Prostate gland (tissue), 2 donors: ENCODE results near the gene IMMT.

Experiments used
- CTCF ChIP-seq, 4 experiments: fragments of 200-600 bp in 2 of 4; fragments of 450-650 bp in 2 of 4; sonication (generic) in 2 of 4; IDR thresholded peaks; 1 replicate in 3 of 4; 2 replicates in 1 of 4; pipeline ENCODE4 v1.5.1; 2016 to 2019; ENCODE audit warnings: antibody characterized with exemption in 4 of 4, mild to moderate bottlenecking in 2 of 4, moderate library complexity in 2 of 4
- POLR2AphosphoS5 ChIP-seq: sonication (generic); formaldehyde crosslinking; IDR thresholded peaks from one replicate; pipeline ENCODE4 v1.6.1; 2017; ENCODE audit warnings: antibody characterized with exemption

- no peak for TF ChIP-seq CTCF (IDR thresholded peaks at IDR 0.05)
- no peak for TF ChIP-seq POLR2AphosphoS5
These were observed 36.6 kb upstream of the IMMT start for GRCh38 chr2:86231680-86232372.
